Stimulated activated CD8-positive, alpha-beta memory T cell treated with anti-CD3 and anti-CD28 coated beads, Interleukin-12 subunit alpha, Interleukin-12 subunit beta, amount 100 ng/mL, for 4 hours (primary cell): Measurements from ENCODE around the gene RAB40B.
"Not testable (repeated sequence)": the region's sequence is repeated elsewhere in the genome, so short reads cannot be mapped to it uniquely, and the experiment has no call there.

ENCODE experiments used
- DNase-seq: peaks from one replicate; pipeline ENCODE4 v3.0.0-alpha.2; 2020; ENCODE audit warnings: low read depth

RAB40B gene

DNA sequence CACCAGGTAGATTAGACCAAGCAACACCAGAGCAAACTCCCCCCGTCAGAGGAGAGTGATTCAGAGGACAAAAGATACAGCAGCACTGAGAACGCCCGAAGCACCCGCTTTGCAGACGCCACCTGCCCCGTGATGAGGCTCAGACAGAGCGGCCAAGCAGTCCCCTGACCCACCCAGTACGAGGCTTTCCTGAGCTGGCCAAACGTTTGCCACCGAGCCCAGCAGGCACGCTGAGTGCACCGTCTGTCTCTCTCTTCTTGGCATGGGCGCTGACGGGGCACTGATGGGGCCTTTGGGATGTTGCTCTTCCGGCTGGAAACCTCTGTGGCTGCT, 30.9 kb downstream of the RAB40B start:
- DNase-seq = no peak

DNA sequence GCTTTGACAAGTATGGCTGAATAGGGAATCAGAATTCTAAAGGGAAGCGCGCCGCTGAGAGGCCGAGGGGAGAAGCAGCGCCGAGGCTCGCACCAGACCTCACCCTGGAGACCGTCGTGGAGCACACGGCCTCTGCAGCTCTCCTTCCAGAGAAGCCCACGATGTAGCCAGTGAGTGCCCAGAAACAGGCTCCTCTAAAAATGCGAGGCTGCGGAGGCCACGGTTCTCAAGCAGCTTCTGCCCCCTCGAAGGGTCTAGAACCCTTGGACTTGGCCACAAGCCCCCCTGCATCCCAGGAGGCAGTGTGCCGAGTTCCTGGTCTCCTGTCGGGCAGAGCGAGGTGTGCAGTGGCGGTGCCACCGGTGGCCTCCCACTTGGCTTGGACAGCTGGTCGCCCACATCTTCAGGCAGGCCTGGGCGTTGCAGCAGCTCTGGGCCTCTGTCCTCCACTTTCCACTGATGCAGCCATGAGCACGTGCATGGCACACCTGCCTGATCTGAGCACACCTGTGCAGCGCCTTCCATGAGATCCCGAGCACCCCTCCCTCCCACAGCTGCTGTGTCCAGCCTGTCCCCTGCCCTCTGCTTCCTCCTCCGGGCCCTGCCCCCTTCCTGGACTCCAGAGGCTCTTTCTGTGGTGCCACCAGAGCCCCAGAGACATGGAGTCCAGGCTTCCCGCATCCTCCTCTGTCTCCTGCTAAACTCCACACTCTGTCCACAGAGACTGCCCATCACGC, 31.4 kb downstream of the RAB40B start:
- DNase-seq = no peak

DNA sequence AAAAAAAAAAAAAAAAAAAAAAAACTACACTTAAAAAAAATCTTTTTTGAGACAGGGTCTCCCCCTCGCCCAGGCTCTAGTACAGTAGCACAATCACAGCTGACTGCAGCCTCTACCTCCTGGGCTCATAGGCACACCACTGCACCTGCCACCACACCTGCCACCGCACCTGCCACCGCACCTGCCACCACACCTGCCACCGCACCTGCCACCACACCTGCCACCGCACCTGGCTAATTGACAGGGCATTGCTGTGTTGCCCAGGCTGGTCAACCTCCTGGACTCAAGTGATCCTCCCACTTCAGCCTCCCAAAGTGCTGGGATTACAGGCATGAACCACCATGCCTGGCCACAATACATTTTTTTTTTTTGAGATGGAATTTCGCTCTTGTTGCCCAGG, 32.6 kb downstream of the RAB40B start:
- no peak for DNase-seq

DNA sequence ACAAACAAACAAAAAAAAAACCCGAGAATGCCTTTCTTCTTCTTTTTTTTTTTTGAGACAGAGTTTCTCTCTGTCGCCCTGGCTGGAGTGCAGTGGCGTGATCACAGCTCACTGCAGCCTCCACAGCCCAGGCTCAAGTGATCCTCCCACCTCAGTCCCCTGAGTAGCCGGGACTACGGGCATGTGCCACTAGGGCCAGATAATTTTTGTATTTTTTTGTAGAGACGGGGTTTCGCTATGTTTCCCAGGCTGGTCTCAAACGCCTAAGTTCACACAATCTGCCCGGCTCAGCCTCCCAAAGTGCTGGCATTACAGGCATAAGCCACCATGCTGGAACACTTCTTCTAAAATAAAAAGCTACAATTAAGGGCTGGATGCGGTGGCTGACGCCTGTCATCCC, 33.3 kb downstream of the RAB40B start:
- no peak for DNase-seq

DNA sequence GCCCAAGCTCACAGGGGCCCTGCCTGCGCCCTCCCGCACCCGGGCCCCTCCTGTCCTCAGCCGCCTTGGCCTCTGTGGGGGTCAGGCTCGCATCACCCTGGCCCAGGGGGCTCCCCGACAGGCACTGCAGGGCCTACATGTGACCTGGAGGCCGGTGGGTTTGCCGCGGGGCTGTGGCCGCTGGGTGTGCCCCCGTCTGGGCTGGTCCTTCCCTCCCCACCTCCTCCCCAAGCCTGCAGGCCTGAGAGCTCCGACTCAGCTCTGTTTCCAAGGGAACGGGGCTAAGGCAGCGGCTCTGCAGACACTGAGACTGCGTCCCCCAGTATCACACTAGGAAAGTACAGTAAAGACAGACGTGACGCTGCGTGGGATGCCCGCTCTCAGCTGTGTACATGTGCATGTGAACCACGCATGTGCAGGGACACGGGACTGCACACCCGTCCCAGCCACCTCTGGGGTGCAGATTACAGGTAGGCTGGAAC, 33.8 kb downstream of the RAB40B start:
- DNase-seq = no peak

DNA sequence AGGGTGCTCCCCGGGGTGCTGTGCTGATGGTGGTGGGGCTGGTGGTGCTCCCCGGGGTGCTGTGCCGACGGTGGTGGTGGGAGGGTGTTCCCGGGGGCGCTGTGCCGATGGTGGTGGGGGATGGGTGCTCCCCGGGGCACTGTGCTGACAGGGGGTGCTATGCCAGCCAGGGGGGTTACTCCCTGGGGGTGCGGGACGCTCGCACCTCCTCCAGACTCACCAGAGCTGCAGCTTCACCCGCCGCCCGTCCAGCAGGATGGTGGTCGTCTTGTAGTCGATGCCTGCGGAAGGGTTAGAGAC, 34.3 kb downstream of the RAB40B start:
- DNase-seq = no peak

DNA sequence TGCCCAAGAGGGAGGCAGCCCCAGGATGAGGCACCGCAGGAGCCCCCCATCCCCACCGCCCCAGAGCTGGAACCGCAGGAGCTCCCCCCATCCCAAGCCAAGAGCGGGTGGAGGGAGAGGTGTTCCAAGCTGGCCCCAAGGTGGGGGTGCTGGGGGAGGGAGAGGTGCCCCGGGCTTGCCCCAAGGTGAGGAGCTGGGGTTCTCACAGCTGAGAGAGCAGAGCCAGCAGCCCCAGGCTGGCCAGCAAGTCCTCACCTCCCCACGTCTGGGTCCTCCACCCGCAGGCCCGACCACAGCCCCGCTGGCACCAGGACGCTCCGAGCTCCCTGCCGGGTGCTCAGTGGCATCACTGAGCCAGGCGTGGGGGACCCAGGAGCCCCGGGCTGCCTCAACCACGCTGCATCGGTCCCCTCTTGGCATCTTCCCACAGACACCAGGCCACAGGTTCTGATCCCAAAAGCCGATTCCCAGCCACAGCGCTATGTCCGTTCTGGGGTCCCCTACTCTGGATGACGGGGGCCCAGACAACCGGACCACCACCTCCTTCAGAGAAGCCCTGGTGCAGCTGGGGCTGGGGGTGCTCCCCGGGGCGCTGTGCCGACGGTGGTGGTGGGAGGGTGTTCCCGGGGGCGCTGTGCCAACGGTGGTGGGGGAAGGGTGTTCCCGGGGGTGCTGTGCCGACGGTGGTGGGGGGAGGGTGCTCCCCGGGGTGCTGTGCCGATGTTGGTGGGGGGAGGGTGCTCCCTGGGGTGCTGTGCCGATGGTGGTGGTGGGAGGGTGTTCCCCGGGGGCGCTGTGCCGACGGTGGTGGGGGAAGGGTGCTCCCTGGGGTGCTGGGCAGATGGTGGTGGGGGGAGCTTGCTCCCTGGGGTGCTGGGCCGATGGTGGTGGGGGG, 34.9 kb downstream of the RAB40B start:
- no peak for DNase-seq

DNA sequence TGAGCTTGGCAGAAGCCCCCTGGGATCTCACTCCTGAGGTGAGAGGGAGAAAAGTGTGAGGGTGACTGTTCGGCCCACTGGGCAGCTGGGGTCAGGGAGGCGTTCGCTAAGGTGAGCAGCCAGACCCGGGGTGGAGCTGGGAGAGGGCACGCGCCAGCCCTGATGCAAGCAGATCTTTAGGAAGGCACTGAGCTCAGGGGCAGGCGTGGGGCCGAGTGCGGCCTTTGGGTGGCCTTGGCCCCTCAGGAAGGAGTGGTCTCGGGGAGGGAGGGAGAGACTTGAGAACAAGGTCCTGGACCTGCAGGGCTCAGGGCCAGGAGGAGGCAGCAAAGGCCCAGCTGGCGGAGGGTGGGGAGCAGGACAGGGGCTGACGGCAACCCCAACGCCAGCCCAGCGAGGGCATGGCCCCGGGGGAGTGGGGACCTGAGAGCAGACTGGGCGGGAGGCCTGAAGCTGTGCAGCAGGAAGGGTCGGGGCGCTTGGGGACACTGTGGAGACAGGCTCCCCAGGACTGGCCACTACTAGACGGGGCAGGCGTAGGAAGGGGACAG, 35.7 kb downstream of the RAB40B start:
- no peak for DNase-seq

DNA sequence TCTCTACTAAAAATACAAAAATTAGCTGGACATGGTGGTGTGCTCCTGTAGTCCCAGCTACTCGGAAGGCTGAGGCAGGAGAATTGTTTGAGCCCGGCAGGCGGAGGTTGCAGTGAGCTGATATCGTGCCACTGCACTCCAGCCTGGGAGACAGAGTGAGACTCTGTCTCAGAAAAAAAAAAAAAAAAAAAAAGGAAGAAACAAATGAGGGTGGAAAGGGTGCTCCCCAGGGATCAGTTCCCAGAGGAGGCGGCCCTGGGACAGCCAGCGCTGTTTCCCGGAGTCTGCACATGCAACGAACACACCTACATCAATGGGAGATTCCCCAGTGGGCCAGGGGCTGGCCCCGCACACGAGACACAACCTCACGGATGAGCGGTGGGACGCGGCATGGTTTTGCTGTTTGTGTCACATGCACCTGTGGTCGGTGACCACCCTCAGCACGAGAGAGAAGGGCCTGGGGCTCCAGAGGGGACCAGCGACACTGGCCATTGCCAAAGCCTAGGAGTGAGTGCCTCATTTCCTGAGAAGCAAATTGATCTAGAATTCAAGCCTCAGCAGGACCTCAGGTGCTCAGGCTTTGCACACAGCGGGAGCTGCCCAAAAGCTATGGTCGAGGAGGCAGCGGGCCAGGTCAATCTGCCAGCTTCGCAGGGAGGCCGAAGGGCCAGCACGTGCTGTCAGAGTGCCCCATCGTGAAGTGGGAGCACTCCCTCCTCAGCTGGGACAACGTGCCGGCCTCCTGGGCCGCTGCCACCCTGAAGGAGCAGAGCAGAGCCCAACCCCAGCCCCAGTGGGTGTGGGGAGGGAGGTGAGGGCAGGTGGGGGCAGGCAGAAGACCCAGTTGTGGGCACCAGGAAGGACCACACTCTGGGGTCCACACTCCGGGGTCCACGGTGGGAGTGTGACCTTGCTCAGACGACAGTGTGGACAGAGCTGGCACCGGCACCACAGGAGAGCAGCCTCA, 36.5 kb downstream of the RAB40B start:
- DNase-seq = no peak

DNA sequence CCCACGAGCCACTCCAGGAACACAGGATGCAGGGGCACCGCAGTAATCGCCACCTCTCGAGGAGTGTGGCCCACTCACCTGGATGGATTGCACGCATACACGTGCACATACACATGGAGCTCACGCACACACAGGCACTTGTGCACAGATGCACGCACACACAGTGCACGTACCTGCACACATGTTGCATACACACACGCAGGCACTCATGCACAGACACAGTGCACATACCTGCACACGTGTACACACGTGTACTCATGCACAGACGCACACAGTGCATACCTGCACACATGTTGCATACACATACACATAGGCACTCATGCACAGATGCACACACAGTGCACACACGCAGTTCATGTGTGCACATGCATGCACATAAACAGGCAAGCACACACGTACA, 38.6 kb downstream of the RAB40B start:
- DNase-seq = no peak

DNA sequence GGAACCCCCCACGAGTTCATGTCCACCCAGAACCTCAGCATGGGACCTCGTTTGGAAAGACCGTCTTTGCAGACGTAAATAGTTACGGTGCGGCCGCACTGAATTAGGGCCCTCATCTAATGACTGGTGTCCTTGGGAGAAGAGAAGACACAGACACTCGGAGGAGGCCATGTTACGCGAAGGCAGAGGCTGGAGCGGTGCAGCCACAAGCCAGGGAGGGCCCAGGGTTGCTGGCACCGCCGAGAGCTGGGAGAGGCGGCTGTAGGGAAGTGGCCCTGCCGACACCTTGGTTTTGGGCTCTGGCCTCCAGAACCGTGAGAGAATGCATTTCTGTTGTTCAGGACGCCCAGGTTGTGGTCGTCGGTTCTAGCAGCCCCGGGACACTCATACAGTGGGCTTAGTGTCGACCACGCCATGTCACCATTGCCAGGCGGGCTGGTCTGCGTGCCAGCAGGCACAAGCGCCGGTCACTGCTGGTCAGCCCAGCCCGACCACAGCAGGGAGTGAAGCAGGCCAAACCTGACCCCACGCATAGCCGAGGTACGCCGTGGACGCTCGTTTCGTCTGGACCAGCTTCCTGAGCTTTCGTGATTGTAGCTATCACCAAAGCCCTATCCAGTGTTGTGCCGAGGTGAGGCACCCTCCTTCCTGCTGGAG, 39.6 kb downstream of the RAB40B start:
- DNase-seq = no peak

DNA sequence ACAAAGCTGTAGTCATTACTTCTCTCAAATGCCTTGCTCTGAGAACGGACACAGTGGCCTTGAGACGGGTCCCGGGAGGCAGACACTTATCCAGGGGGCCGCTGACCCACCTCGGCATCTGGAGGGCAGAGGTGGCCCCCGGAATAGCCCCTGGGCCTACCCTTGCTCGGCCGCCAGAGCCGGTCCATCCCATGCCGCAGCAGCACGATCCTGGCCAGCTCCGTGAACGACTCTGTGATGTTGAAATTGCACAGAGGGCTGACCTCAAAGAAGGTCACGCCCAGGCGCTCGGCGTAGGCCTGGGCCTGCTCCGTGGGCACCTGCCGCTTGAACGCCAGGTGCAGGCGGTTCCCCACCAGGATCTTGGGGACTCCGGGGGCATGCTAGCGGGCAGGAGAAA, 40.2 kb downstream of the RAB40B start:
- no peak for DNase-seq

DNA sequence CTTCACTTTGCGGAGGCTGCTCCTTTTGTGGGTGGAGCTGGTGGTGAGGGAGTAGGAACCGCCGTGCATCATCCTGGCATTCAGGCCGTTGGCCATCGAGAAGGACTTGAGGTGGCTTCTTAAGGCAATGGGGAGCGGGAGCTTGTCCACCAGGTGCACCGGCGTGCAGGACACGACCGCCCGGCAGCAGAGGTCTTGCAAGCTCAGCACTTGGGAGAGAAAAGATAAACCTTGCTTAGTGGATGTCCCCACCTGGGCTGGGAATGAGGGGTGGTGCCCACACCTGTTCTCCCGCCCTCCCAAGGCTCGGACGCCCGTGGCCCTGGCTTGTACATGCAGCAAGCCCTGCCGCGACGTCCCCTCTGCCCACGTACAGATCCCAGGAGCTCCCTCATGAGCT, 40.6 kb downstream of the RAB40B start:
- no peak for DNase-seq

DNA sequence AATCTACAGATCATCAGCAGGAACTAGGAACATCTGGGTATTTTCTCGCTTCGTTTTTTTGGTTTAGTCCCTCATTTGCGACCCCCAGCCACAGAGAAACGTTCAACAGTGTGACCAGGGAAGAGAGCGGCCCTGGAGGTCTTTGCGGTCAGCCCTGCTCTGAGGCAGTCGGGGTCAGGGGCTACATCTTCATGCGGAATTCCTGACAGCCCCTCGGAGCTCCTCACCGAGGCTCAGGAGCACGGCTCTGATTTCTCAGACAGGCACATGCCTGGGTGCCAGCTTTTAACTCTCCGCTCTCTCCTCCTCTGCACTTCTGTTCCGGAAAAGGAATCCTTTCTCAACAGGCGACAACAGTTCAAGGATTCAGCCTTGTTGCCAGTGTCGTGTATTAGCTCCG, 42.2 kb downstream of the RAB40B start:
- DNase-seq = no peak

DNA sequence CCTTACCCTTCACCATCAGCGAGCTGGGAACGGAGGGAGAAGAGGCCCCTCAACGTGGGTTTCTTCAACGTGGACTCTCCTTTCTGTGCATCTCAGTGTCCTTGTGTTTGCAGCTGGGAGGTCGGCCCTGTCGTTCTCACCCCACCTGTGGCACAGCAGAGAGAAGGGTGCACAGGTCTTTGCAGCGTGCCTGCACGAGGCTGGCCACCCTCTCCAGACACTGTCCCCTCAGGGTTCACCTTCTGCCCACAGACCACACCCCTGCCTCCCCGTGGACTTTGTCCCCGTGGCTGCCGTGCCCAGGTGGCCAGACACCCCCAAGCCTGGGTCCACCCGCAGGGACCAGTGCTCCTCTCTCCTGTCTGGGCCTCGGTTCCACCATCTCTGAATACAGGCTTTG, 43.0 kb downstream of the RAB40B start:
- DNase-seq = no peak

DNA sequence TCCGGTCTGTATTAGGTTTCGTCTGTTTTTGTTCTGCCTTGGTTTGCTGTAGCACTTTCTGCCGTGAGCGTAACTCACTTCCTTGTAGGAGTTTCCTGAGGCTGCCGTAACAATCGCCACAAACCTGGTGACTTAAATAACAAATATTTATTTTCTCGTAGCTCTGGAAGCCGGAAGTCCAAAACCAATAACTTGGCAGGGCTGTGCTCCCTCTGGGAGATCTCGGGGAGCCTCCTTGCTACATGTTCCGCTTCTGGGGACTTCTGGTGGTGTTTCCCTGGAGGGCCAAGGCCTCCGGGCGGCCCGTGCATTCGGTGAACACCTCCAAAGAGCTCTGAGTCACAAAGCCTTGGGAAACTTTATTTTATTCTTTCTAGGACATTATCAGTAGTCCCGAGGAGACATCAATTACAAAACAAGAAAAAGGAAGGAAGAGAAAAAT, 43.4 kb downstream of the RAB40B start:
- DNase-seq = no peak

DNA sequence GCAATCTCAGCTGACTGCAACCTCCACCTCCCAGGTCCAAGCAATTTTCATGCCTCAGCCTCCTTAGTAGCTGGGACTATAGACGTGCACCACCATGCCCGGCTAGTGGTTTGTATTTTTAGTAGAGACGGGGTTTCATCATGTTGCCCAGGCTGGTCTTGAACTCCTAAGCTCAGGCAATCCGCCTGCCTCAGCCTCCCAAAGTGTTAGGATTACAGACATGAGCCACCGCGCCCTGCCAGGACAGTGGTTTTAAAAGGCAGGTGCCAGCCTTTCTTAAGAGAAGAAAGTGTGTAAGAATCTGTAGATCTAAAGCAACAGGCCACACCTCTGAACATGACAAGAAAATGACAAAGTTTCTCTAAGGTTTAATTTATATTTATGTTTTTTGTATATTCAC, 43.9 kb downstream of the RAB40B start:
- DNase-seq = not testable (repeated sequence)

DNA sequence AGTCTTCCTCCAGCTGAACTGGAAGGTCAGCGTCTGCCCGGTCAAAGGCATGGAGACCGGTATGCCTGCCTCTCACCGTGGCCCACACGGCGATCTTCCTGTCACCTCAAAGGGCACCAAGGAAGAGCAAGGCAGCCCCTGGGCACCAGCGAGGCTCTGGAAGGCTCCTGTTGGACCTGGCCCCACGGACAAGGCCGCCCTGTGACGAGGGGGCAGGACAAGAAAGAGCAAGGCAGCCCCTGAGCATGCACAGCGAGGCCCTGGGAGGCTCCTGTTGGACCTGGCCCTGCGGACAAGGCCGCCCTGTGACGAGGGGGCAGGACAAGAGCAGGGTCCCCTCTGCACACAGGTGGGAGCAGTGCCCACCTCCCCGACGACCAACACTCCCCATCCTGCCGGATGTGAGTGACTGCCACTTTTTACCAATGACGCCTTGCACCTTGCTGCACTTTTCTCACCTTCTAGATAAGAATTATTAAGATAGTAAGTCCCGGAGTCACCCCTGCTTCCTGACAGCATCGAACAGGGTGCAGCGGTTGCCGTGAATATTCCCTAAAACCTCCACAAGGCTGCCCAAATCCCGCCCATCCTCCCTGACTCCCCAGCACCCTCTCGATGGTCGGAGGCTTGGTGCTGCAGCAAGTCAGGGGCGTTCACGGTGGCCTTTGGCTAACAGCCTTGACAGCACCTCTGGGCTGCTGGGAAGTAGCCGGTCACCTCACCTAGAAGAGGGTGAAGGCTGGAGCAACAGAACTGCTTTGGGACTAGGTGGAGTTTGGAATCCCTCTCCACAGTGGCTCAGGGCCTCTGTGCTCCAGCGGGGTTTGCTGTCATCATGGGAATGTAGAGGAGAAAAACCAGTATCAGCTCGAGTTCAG, 44.6 kb downstream of the RAB40B start:
- no peak for DNase-seq

DNA sequence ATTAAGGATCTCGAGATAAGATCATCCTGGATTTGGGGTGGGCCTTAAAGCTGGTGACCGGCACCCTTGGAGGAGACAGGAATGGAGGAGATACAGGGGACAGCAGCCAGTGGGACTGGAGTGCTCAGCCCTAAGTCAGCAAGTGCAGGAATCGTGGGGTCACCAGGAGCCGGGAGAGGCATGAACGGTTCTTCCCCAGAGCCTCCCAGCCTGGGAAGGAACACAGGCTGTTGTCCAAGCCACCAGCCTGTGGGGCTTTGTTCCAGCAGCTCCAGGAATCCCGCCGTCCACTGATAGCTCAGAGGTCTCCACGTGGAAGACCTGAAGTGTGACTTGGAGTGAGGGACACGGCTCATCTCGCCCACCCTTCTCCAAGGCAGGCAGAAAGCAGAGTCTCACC, 47.8 kb downstream of the RAB40B start:
- DNase-seq = no peak

DNA sequence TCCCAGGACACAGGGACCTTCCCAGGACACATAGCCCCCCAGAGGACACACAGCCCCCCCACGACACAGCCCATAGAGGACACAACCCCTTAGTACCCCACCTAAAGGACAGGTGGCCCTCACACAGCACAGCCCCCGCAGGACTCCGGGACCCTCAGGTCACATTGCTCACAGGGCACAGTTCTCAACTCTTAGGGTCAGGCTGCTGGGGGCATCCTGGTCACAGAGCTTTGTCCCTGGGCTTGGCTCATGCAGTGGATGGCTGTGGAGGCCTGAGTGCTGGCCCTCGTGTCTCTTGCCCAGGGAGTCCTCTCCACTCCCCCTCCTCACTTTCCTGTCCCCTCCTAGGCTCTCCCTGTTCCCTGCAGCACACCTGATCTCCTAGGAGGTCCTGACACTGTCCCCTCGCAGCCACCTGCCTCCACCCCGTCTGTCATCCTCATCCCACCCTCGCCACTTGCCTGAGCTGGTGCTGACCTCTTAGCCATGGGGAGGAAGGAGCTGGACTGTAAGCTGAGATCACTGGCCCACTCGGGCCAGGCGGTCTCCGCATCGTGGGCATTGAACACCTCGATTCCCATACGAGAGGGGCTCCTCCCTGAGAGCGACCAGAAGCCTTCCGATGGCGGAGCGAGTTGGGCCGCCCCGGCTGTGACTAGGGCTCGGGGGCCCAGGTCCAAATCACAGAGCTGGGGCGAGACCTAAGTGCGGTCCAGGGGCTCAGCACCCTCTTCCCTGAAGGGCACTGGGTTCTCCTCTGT, 48.8 kb downstream of the RAB40B start:
- DNase-seq = no peak
